T follicular helper cell (primary cell): Measurements from ENCODE around the gene PRR5L.
"Not testable (repeated sequence)": the region's sequence is repeated elsewhere in the genome, so short reads cannot be mapped to it uniquely, and the experiment has no call there.

Source experiments
- DNase-seq: peaks from one replicate; pipeline ENCODE4 v3.0.0-alpha.2; 2020; ENCODE audit warnings: low read depth

PRR5L gene

GRCh38 chr11:36499315-36499714, 203.2 kb downstream of the PRR5L start:
- no peak for DNase-seq

GRCh38 chr11:36500315-36500721, 204.2 kb downstream of the PRR5L start:
- DNase-seq = no peak

- DNase-seq = no peak
These were observed 205.1 kb downstream of the PRR5L start for GRCh38 chr11:36501236-36501635.

DNA sequence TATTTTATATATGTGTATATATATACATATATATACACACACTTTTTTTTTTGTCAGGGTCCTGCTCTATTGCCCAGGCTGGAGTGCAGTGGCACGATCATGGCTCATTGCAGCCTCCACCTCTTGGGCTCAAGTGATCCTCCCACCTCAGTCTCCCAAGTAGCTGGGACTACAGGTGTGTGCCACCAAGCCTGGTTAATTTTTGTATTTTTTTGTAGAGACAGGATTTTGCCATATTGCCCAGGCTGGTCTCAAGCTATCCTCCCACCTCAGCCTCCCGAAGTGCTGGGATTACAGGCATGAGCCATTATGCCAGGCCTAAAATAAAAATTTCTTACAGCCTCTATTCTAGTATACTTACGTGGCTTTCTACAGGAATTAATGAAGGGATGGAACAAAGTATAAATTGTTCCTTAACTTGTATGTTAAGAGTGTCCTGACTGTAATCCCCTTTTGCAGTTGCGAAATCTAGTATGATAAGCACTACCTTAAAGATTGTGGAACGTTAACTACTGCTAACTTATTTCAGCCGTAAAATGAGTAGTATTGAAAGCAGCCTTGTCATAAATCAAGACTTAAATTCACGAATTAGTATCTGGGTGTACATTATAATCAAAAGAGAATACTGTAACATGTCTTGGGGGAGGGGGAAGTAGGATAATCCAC, 211.9 kb downstream of the PRR5L start:
- DNase-seq = no peak

DNA sequence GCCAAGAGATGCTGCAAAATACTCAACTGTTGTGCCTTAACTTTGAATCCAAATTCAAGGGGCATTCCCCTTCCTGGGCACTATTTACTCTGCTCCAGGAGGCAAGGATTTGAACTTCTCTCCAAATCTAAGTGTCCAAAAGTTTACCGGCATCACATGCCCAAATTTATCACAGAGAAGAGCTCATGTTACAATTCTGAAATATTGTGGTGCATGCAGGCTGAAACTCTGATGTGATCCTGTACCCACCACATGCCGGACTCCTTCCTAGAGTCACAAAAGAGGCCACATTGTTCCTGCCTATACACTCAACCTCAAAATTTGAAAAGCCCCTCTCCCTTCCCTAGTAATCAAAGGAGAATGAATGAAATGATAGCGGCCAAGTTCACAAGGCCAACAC, 212.7 kb downstream of the PRR5L start:
- DNase-seq = no peak

DNA sequence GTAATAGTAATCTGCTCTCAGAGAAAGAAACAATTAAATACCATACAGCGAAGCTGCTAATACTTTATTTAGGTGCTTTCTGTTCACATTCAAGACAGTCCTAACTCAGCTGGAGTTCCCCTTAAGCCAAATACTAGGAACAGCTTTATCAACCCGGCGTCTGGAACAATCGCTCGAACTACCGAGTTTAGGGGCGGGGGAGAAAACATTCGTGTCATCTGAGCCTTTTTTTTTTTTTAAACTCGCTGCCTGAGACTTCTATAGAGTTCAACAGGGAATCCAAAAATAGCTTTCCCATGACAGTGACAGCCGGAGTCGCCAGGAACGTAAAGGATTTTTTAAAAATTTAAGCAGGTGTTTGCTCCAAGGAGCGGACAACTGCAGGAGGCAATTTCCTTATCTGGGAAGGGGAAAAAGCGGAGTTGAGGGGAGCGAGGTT, 213.1 kb downstream of the PRR5L start:
- DNase-seq = no peak

- peak; percentile 79 for DNase-seq
These were observed 213.9 kb downstream of the PRR5L start, which contains the start of gene TRAF6 for GRCh38 chr11:36509694-36510593. Gene TRAF6 (minus strand): TSS chr11:36510272. CDS start chr11:36501515, 8,757 bp downstream.

- DNase-seq = no peak
These were observed 214.5 kb downstream of the PRR5L start for GRCh38 chr11:36510594-36510942.

DNA sequence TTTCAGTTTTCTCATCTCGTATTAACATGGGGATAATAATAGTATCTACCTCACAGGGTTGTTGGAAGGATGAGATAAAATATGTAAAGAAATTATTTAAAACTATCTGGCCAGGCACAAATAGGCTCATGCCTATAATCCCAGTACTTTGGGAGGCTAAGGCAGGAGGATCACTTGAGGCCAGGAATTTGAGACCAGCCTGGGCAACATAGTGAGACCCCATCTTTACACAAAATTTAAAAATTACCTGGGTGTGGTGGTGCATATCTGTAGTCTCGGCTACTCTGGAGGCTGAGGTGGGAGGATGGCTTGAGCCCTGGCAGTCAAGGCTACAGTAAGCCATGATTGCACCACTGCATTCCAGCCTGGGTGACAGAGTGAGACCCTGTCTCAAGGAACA, 215.0 kb downstream of the PRR5L start:
- not testable (repeated sequence) for DNase-seq

- DNase-seq = no peak
These were observed 215.9 kb downstream of the PRR5L start for GRCh38 chr11:36512016-36512415.

DNA sequence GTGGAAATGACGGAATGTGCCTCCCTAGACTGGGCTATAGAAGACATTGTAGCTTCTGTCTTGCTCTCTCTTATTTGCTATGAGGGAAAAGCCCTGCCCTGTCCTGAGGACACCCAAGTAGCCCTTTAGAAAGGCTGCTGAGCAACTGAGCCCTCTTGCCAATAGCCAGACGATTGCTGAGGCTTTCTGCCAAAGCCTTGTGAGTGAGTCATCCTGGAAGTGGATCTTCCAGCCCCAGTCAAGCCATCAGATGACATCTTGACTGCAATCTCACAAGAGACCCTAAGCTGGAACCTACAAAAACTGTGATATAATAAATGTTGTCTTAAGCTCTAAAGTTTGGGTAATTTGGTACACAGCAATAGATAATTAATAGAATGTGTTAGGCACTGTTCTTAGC, 217.9 kb downstream of the PRR5L start:
- DNase-seq = no peak
